ENCODE data around the gene ASTN1. TPM values are rescaled to one million over a fixed set of nuclear protein-coding genes. Genes with fewer than 3 reads are reported as not detected.

ASTN1 gene
- total RNA-seq, 1 experiment from 2014 or later: not detected

GRCh38 chr1:176994931-176995596, 169.4 kb downstream of the ASTN1 start:
- Histone ChIP-seq H3K27me3 (0 out of 2 replicates have a peak, but pooled peaks cover 5% of the 10 kb centered on the region), H3K9me3 (no peaks in the 10 kb centered on the region), H3K4me3 (no peak overlapping the region), H3K36me3 (no peaks in the 10 kb centered on the region)
- DNase-seq: no peak

- Histone ChIP-seq H3K9me3 (no peaks in the 10 kb centered on the region), H3K27me3 (no peaks in the 10 kb centered on the region), H3K4me3 (no peak overlapping the region), H3K36me3 (no peaks in the 10 kb centered on the region)
- no peak for DNase-seq
Measured at GRCh38 chr1:176993587-176993986, 170.9 kb downstream of the ASTN1 start.

- no peak for DNase-seq
- Histone ChIP-seq H3K4me3 (no peak overlapping the region), H3K9me3 (peaks cover 6% of the 10 kb centered on the region; the same call in 1 of the 2 replicates), H3K27me3 (no peaks in the 10 kb centered on the region), H3K36me3 (no peaks in the 10 kb centered on the region)
Measured at GRCh38 chr1:176989754-176990153, 174.8 kb downstream of the ASTN1 start.

- H3K4me3 ChIP-seq: no peak overlapping the region
- no peaks in the 10 kb centered on the region for H3K27me3 ChIP-seq
- no peak for DNase-seq
- no peaks in the 10 kb centered on the region for H3K36me3 ChIP-seq
- peaks cover 6% of the 10 kb centered on the region; the same call in 1 of the 2 replicates for H3K9me3 ChIP-seq
Measured at GRCh38 chr1:176989023-176989422, 175.5 kb downstream of the ASTN1 start.

- Histone ChIP-seq H3K9me3 (peaks cover 6% of the 10 kb centered on the region; the same call in 1 of the 2 replicates), H3K36me3 (no peaks in the 10 kb centered on the region), H3K27me3 (no peaks in the 10 kb centered on the region), H3K4me3 (no peak overlapping the region)
- no peak for DNase-seq
Measured at GRCh38 chr1:176987016-176987415, 177.5 kb downstream of the ASTN1 start.

GRCh38 chr1:176983731-176984130, 180.8 kb downstream of the ASTN1 start:
- Histone ChIP-seq H3K36me3 (no peaks in the 10 kb centered on the region), H3K4me3 (no peak overlapping the region), H3K27me3 (no peaks in the 10 kb centered on the region), H3K9me3 (peaks cover 6% of the 10 kb centered on the region; the same call in 1 of the 2 replicates)
- DNase-seq: no peak

GRCh38 chr1:176976771-176977170, 187.7 kb downstream of the ASTN1 start:
- no peaks in the 10 kb centered on the region for H3K27me3 ChIP-seq
- no peaks in the 10 kb centered on the region for H3K9me3 ChIP-seq
- no peak overlapping the region for H3K4me3 ChIP-seq
- no peak for DNase-seq
- no peaks in the 10 kb centered on the region for H3K36me3 ChIP-seq

- H3K9me3 ChIP-seq: no peaks in the 10 kb centered on the region
Measured at GRCh38 chr1:176976225-176976624, 188.3 kb downstream of the ASTN1 start.

GRCh38 chr1:176964687-176965086, 199.8 kb downstream of the ASTN1 start:
- Histone ChIP-seq H3K36me3 (no peaks in the 10 kb centered on the region), H3K4me3 (no peak overlapping the region), H3K9me3 (no peaks in the 10 kb centered on the region), H3K27me3 (no peaks in the 10 kb centered on the region)
- no peak for DNase-seq

More at GRCh38 chr1:176976225-176976624, 188.3 kb downstream of the ASTN1 start:
- Histone ChIP-seq H3K36me3 (no peaks in the 10 kb centered on the region), H3K4me3 (no peak overlapping the region), H3K27me3 (no peaks in the 10 kb centered on the region)
- DNase-seq: no peak

- H3K36me3 ChIP-seq: no peaks in the 10 kb centered on the region
- H3K4me3 ChIP-seq: no peak overlapping the region
- no peaks in the 10 kb centered on the region for H3K27me3 ChIP-seq
- DNase-seq: no peak
- no peaks in the 10 kb centered on the region for H3K9me3 ChIP-seq
Measured at GRCh38 chr1:176963181-176963580, 201.3 kb downstream of the ASTN1 start.

- Histone ChIP-seq H3K9me3 (no peaks in the 10 kb centered on the region), H3K36me3 (no peaks in the 10 kb centered on the region)
Measured at GRCh38 chr1:176961678-176962077, 202.8 kb downstream of the ASTN1 start.

GRCh38 chr1:176959191-176959820, 205.2 kb downstream of the ASTN1 start:
- peak; percentile 19 for DNase-seq
- no peaks in the 10 kb centered on the region for H3K9me3 ChIP-seq
- no peaks in the 10 kb centered on the region for H3K36me3 ChIP-seq
- no peak overlapping the region for H3K4me3 ChIP-seq
- H3K27me3 ChIP-seq: no peaks in the 10 kb centered on the region

More at GRCh38 chr1:176961678-176962077, 202.8 kb downstream of the ASTN1 start:
- Histone ChIP-seq H3K27me3 (no peaks in the 10 kb centered on the region), H3K4me3 (no peak overlapping the region)
- no peak for DNase-seq

GRCh38 chr1:176957603-176958002, 206.9 kb downstream of the ASTN1 start:
- Histone ChIP-seq H3K27me3 (no peaks in the 10 kb centered on the region), H3K9me3 (no peaks in the 10 kb centered on the region), H3K36me3 (no peaks in the 10 kb centered on the region), H3K4me3 (no peak overlapping the region)
- DNase-seq: no peak

GRCh38 chr1:176954242-176954641, 210.3 kb downstream of the ASTN1 start:
- no peak for DNase-seq
- Histone ChIP-seq H3K27me3 (0 out of 2 replicates have a peak, but pooled peaks cover 2% of the 10 kb centered on the region), H3K36me3 (no peaks in the 10 kb centered on the region), H3K9me3 (no peaks in the 10 kb centered on the region), H3K4me3 (no peak overlapping the region)

GRCh38 chr1:176950736-176951324, 213.7 kb downstream of the ASTN1 start:
- H3K27me3 ChIP-seq: 0 out of 2 replicates have a peak, but pooled peaks cover 2% of the 10 kb centered on the region
- H3K4me3 ChIP-seq: no peak overlapping the region
- H3K36me3 ChIP-seq: no peaks in the 10 kb centered on the region
- no peaks in the 10 kb centered on the region for H3K9me3 ChIP-seq
- DNase-seq: no peak

GRCh38 chr1:176949033-176949662, 215.4 kb downstream of the ASTN1 start:
- Histone ChIP-seq H3K27me3 (0 out of 2 replicates have a peak, but pooled peaks cover 2% of the 10 kb centered on the region), H3K36me3 (no peaks in the 10 kb centered on the region), H3K9me3 (no peaks in the 10 kb centered on the region), H3K4me3 (no peak overlapping the region)
- peak; percentile 37 for DNase-seq

- Histone ChIP-seq H3K9me3 (no peaks in the 10 kb centered on the region; the same call in none of the 2 replicates), H3K4me3 (no peak overlapping the region), H3K27me3 (no peaks in the 10 kb centered on the region), H3K36me3 (no peaks in the 10 kb centered on the region)
- DNase-seq: no peak
Measured at GRCh38 chr1:176944606-176945005, 219.9 kb downstream of the ASTN1 start.
